Activated CD4-positive, alpha-beta T cell treated with anti-CD3 and anti-CD28 coated beads, Interleukin-2, amount 10 ng/mL, durations not matched to agents 24 days and 14 days (primary cell): Measurements from ENCODE around the gene SLC15A3. TPM values are rescaled to one million over a fixed set of nuclear protein-coding genes. Genes with fewer than 3 reads are reported as not detected.

Source experiments
- DNase-seq: peaks from one replicate; pipeline ENCODE4 v3.0.0; 2022
- H3K27ac Mint-ChIP-seq: one replicate; pipeline ENCODE4 v1.8.0; 2022; ENCODE audit warnings: mild to moderate bottlenecking, mixed read lengths
- H3K27me3 Mint-ChIP-seq: one replicate; pipeline ENCODE4 v1.8.0; 2022; ENCODE audit warnings: mixed read lengths
- H3K36me3 Mint-ChIP-seq: one replicate; pipeline ENCODE4 v1.8.0; 2022; ENCODE audit warnings: low read depth, mild to moderate bottlenecking, mixed read lengths
- H3K4me1 Mint-ChIP-seq: one replicate; pipeline ENCODE4 v1.8.0; 2021; ENCODE audit warnings: mixed read lengths
- H3K4me3 Mint-ChIP-seq: one replicate; pipeline ENCODE4 v1.8.0; 2022; ENCODE audit warnings: mild to moderate bottlenecking, moderate library complexity, mixed read lengths
- H3K9me3 Mint-ChIP-seq: one replicate; pipeline ENCODE4 v1.8.0; 2021; ENCODE audit warnings: mixed read lengths
- intact Hi-C: fragments of 100-400 bp; cut with micrococcal nuclease; formaldehyde crosslinking; loops from one replicate; pipeline ENCODE4 v1.15.1; 2023
- total RNA-seq: library from RNA; stranded (reverse); gene quantifications from 2 replicates; pipeline ENCODE4 v1.2.3, GENCODE V29; 2022

SLC15A3 gene
- total RNA-seq, 1 donor from 2014 or later = 4.0 TPM

GRCh38 chr11:60936467-60937143 lies 15.4 kb downstream of the SLC15A3 start:
- intact Hi-C loops = no loop called here
- Mint-ChIP-seq H3K4me1 (peaks cover 4% of the 10 kb centered on the region), H3K27me3 (peaks cover 2% of the 10 kb centered on the region), H3K9me3 (no peaks in the 10 kb centered on the region), H3K36me3 (peaks cover 3% of the 10 kb centered on the region), H3K4me3 (no peak overlapping the region), H3K27ac (no peak overlapping the region)
- no peak for DNase-seq

DNA sequence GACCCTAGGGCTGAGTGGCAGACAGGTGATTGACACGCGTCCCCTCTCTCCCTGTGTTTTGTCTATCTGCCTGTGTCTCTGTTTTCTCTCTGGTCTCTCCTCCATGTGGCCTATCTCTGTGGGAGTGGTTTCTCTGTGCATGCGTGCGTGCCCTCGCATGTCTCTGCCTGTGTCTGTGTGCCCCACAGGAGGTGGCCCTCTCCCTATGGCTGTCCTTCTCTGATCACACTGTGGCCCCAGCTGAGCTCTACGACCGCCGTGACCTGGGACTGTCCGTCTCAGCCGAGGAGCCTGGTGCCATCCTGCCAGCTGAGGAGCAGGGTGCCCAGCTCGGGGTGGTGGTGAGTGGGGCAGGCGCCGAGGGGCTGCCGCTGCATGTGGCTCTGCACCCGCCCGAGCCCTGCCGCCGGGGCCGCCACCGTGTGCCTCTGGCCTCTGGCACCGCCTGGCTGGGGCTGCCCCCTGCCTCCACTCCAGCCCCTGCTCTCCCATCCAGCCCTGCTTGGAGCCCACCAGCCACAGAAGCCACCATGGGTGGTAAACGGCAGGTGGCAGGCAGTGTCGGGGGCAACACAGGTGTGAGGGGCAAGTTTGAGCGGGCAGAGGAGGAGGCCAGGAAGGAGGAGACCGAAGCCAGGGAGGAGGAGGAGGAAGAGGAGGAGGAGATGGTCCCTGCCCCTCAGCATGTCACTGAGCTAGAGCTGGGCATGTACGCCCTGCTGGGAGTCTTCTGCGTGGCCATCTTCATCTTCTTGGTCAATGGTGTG lies 16.1 kb downstream of the SLC15A3 start:
- Mint-ChIP-seq H3K4me1 (peaks cover 2% of the 10 kb centered on the region), H3K36me3 (no peaks in the 10 kb centered on the region), H3K27me3 (peaks cover 3% of the 10 kb centered on the region), H3K27ac (no peak overlapping the region), H3K4me3 (no peak overlapping the region), H3K9me3 (no peaks in the 10 kb centered on the region)
- intact Hi-C loops = no loop called here
- no peak for DNase-seq

GRCh38 chr11:60934790-60935605 lies 17.0 kb downstream of the SLC15A3 start:
- H3K4me3 Mint-ChIP-seq = no peak overlapping the region
- no peaks in the 10 kb centered on the region for H3K36me3 Mint-ChIP-seq
- DNase-seq = no peak
- H3K27me3 Mint-ChIP-seq = peaks cover 5% of the 10 kb centered on the region
- H3K9me3 Mint-ChIP-seq = no peaks in the 10 kb centered on the region
- H3K27ac Mint-ChIP-seq = no peak overlapping the region
- intact Hi-C loops = no loop called here
- H3K4me1 Mint-ChIP-seq = peaks cover 1% of the 10 kb centered on the region

- intact Hi-C loops = no loop called here
- DNase-seq = no peak
These were observed 17.7 kb downstream of the SLC15A3 start for GRCh38 chr11:60934124-60934789.

DNA sequence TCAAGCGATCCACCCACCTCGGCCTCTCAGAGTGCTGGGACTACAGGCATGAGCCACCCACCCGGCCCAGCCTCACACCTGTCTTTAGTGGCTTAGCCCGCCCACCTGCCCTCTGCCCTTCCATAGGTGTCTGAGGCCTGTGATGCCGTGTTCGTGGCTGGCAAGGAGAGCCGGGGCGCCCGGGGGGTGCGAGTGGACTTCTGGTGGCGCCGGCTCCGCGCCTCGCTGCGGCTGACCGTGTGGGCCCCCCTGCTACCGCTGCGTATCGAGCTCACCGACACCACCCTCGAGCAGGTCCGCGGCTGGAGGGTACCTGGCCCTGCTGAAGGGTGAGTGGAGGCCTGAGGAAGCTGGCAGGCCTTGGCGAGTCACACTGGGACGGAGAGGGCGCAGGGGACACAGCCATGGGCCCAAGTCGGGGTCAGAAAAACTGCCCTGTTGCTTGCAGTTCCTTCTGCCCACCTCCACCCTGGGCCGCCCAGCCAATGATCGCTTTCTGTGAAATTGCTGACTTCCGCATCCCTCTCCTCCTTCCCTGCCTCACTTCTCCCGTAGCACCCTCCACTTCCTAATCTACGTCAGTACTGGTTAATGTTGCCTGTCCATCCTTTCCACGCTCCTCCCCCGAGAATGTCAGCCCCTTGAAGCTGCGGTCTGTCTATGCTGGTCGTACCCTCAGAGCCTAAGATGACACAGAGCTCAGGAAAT lies 18.4 kb downstream of the SLC15A3 start:
- Mint-ChIP-seq H3K9me3 (no peaks in the 10 kb centered on the region), H3K4me3 (no peak overlapping the region), H3K36me3 (no peaks in the 10 kb centered on the region), H3K27me3 (peaks cover 12% of the 10 kb centered on the region), H3K27ac (no peak overlapping the region), H3K4me1 (no peaks in the 10 kb centered on the region)
- no peak for DNase-seq
- intact Hi-C loops = no loop called here

More at GRCh38 chr11:60934124-60934789, 17.7 kb downstream of the SLC15A3 start:
- Mint-ChIP-seq H3K9me3 (no peaks in the 10 kb centered on the region), H3K27ac (no peak overlapping the region), H3K4me3 (no peak overlapping the region), H3K36me3 (no peaks in the 10 kb centered on the region), H3K4me1 (no peaks in the 10 kb centered on the region), H3K27me3 (peaks cover 11% of the 10 kb centered on the region)

GRCh38 chr11:60932605-60933356 lies 19.2 kb downstream of the SLC15A3 start:
- Mint-ChIP-seq H3K36me3 (no peaks in the 10 kb centered on the region), H3K27me3 (peaks cover 12% of the 10 kb centered on the region), H3K9me3 (no peaks in the 10 kb centered on the region), H3K4me3 (no peak overlapping the region), H3K4me1 (no peaks in the 10 kb centered on the region), H3K27ac (no peak overlapping the region)
- intact Hi-C loops = no loop called here
- DNase-seq = no peak

- Mint-ChIP-seq H3K36me3 (no peaks in the 10 kb centered on the region), H3K27ac (no peak overlapping the region), H3K9me3 (no peaks in the 10 kb centered on the region), H3K4me3 (no peak overlapping the region), H3K4me1 (no peaks in the 10 kb centered on the region), H3K27me3 (peaks cover 17% of the 10 kb centered on the region)
- DNase-seq = no peak
- intact Hi-C loops = no loop called here
These were observed 20.1 kb downstream of the SLC15A3 start for GRCh38 chr11:60931917-60932316.

GRCh38 chr11:60930394-60930793 lies 21.6 kb downstream of the SLC15A3 start:
- Mint-ChIP-seq H3K4me3 (no peak overlapping the region), H3K27me3 (peaks cover 32% of the 10 kb centered on the region), H3K27ac (no peak overlapping the region), H3K36me3 (no peaks in the 10 kb centered on the region), H3K4me1 (peaks cover 5% of the 10 kb centered on the region), H3K9me3 (no peaks in the 10 kb centered on the region)
- intact Hi-C loops = no loop called here
- DNase-seq = no peak

GRCh38 chr11:60929764-60930163 lies 22.2 kb downstream of the SLC15A3 start:
- H3K27me3 Mint-ChIP-seq = peaks cover 36% of the 10 kb centered on the region
- no peaks in the 10 kb centered on the region for H3K36me3 Mint-ChIP-seq
- no peak overlapping the region for H3K4me3 Mint-ChIP-seq
- intact Hi-C loops = no loop called here
- no peak for DNase-seq
- peaks cover 9% of the 10 kb centered on the region for H3K4me1 Mint-ChIP-seq
- no peak overlapping the region for H3K27ac Mint-ChIP-seq
- no peaks in the 10 kb centered on the region for H3K9me3 Mint-ChIP-seq

GRCh38 chr11:60928563-60929001 lies 23.4 kb downstream of the SLC15A3 start:
- H3K9me3 Mint-ChIP-seq = no peaks in the 10 kb centered on the region
- H3K4me1 Mint-ChIP-seq = peaks cover 12% of the 10 kb centered on the region

GRCh38 chr11:60927600-60927999 lies 24.4 kb downstream of the SLC15A3 start:
- Mint-ChIP-seq H3K4me3 (no peak overlapping the region), H3K36me3 (peaks cover 6% of the 10 kb centered on the region), H3K27me3 (peaks cover 39% of the 10 kb centered on the region), H3K9me3 (no peaks in the 10 kb centered on the region), H3K27ac (no peak overlapping the region), H3K4me1 (peaks cover 12% of the 10 kb centered on the region)
- intact Hi-C loops = no loop called here
- no peak for DNase-seq

More at GRCh38 chr11:60928563-60929001, 23.4 kb downstream of the SLC15A3 start:
- Mint-ChIP-seq H3K27ac (no peak overlapping the region), H3K27me3 (peaks cover 39% of the 10 kb centered on the region), H3K36me3 (peaks cover 3% of the 10 kb centered on the region), H3K4me3 (no peak overlapping the region)
- DNase-seq = no peak
- intact Hi-C loops = no loop called here

GRCh38 chr11:60927061-60927592 lies 24.8 kb downstream of the SLC15A3 start:
- Mint-ChIP-seq H3K4me3 (no peak overlapping the region), H3K27me3 (peaks cover 37% of the 10 kb centered on the region), H3K4me1 (peaks cover 12% of the 10 kb centered on the region), H3K27ac (no peak overlapping the region), H3K36me3 (peaks cover 11% of the 10 kb centered on the region), H3K9me3 (no peaks in the 10 kb centered on the region)
- DNase-seq = no peak
- intact Hi-C loops = no loop called here
